ENCODE data around the gene NKX2-3. TPM values are rescaled to one million over a fixed set of nuclear protein-coding genes. Genes with fewer than 3 reads are reported as not detected.

NKX2-3 gene
- total and polyA plus RNA-seq, 2 of the 8 experiments (the other 6 are each of a cell fraction or from before 2014, with no cell fraction given): not detected

DNA sequence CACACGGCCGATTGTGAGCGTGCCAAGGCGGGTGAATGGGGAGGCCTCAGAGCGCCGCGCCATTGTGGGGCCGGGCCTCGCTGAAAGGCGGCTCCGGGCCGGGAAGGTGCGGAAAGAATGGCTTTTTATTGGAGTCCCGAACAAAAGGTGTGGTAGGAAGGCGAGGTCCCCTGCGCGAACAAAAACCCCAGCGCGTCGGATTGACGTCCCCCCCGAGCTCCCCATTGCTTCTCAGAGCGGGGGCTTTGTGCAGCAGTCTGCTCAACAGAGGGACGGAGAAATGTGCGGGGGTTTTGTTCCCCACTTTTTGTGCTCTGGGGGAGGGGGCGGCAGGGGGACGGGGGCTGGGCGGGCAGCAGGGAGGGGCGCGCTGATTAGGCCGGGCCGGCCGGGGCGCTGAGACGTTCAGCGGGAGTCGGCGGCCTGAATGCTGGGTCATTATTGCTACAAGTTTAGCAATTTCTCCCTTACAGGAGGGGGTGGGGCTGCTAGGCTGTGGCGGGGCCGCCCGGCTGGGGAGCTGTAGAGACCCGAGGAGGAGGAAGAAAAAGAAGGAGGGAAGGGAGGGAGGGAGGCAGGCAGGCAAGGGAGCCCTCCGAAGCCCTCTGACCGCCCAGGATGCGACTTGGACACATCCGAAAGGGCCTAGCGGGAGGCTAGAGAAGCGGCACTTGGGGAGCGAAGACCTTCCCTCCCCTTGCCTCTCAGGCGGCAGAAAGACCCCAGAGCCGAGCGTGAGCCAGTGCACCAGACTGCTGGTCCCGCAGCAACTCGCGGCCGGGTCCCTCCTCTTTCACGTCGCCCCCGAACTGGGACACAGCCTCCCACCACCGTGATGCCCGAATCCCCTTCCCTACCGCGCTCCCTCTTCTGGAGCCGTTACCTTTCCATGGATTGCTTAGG, 4.6 kb downstream of the NKX2-3 start (continued):
- TF ChIP-seq RNF2 (IDR thresholded peaks at IDR 0.05; ENCODE audit: borderline replicate concordance, low read depth, low read length, missing control alignments, poor library complexity, severe bottlenecking) (no peak), TAF1 (IDR thresholded peaks at IDR 0.05; ENCODE audit: low read depth, low read length) (no peak), CHD1 (IDR thresholded peaks at IDR 0.05; ENCODE audit: low read depth, low read length) (no peak), EGR1 (IDR thresholded peaks at IDR 0.05; ENCODE audit: borderline replicate concordance, low read depth, low read length) (no peak), KDM1A (IDR thresholded peaks at IDR 0.05; ENCODE audit: borderline replicate concordance, low read length) (no peak), NANOG (IDR thresholded peaks at IDR 0.05; ENCODE audit: insufficient read depth, low read depth, low read length, poor library complexity, severe bottlenecking) (no peak), SIX5 (IDR thresholded peaks at IDR 0.05; ENCODE audit: low read depth, low read length) (no peak), POU5F1 (IDR thresholded peaks at IDR 0.05; ENCODE audit: low read depth, low read length) (no peak), SIRT6 (IDR thresholded peaks at IDR 0.05; ENCODE audit: low read length) (no peak), HDAC6 (IDR thresholded peaks at IDR 0.05; ENCODE audit: low read depth, low read length) (no peak), CTCF (IDR thresholded peaks at IDR 0.05; ENCODE audit: control extremely low read depth in 1 of 3, insufficient read depth in 1 of 3, low read depth in 1 of 3, low read length in 3 of 3) (no peak), SP1 (IDR thresholded peaks at IDR 0.05; ENCODE audit: low read depth, low read length) (no peak), EZH2 (IDR thresholded peaks at IDR 0.05; ENCODE audit: low read depth, low read length, severe bottlenecking) (no peak), EP300 (IDR thresholded peaks at IDR 0.05; ENCODE audit: borderline replicate concordance in 1 of 2, low read depth in 2 of 2, low read length in 2 of 2) (no peak), SAP30 (IDR thresholded peaks at IDR 0.05; ENCODE audit: insufficient read depth, insufficient replicate concordance, low read length) (no peak)
